MM.1S (cell line): Measurements from ENCODE around the gene CAD.
A peak's percentile ranks its signal among the peaks of the same experiment; 100 is the strongest.

Experiments used
- DNase-seq: peaks from one replicate; pipeline ENCODE4 v3.0.0-alpha.2; 2015
- H2AFZ ChIP-seq: fragments of 300-600 bp; sonication (generic); 2 replicates; pipeline ENCODE4 v1.6.0; 2016; ENCODE audit warnings: antibody characterized with exemption, low read length
- H3F3A ChIP-seq: fragments of 300-600 bp; sonication (generic); 2 replicates; pipeline ENCODE4 v1.6.1; 2016; ENCODE audit warnings: mild to moderate bottlenecking, antibody characterized with exemption, low read length, moderate library complexity, mixed read lengths; ENCODE audit not compliant: insufficient read depth
- H3K27ac ChIP-seq: fragments of 300-600 bp; sonication (generic); 2 replicates; pipeline ENCODE4 v1.5.1; 2016; ENCODE audit warnings: mild to moderate bottlenecking, low read length
- H3K27me3 ChIP-seq: fragments of 300-600 bp; sonication (generic); replicated peaks from 2 replicates; pipeline ENCODE4 v1.6.0; 2016; ENCODE audit warnings: low read length; ENCODE audit not compliant: insufficient read depth
- H3K36me3 ChIP-seq: fragments of 300-600 bp; sonication (generic); replicated peaks from 2 replicates; pipeline ENCODE4 v1.6.1; 2016; ENCODE audit warnings: mild to moderate bottlenecking, low read length, mixed read lengths; ENCODE audit not compliant: insufficient read depth
- H3K4me1 ChIP-seq: fragments of 300-600 bp; sonication (generic); 2 replicates; pipeline ENCODE4 v1.6.1; 2016; ENCODE audit warnings: low read length, mixed read lengths
- H3K4me2 ChIP-seq: fragments of 300-600 bp; sonication (generic); 2 replicates; pipeline ENCODE4 v1.6.0; 2016; ENCODE audit warnings: low read depth, low read length
- H3K4me3 ChIP-seq: fragments of 300-600 bp; sonication (generic); 2 replicates; pipeline ENCODE4 v1.5.1; 2016; ENCODE audit warnings: low read length, mixed read lengths
- H3K79me2 ChIP-seq: fragments of 300-600 bp; sonication (generic); 2 replicates; pipeline ENCODE4 v1.6.1; 2016; ENCODE audit warnings: mixed run types, low read length, mixed read lengths
- H3K9ac ChIP-seq: fragments of 300-600 bp; sonication (generic); 2 replicates; pipeline ENCODE4 v1.6.1; 2016; ENCODE audit warnings: low read length, mixed read lengths
- H3K9me2 ChIP-seq: fragments of 300-600 bp; sonication (generic); replicated peaks from 2 replicates; pipeline ENCODE4 v1.6.1; 2016; ENCODE audit warnings: mild to moderate bottlenecking, low read length, mixed read lengths; ENCODE audit not compliant: insufficient read depth
- H3K9me3 ChIP-seq: fragments of 300-600 bp; sonication (generic); replicated peaks from 2 replicates; pipeline ENCODE4 v1.6.1; 2016; ENCODE audit warnings: mild to moderate bottlenecking, low read length, mixed read lengths; ENCODE audit not compliant: insufficient read depth
- H4K20me1 ChIP-seq: fragments of 300-600 bp; sonication (generic); 2 replicates; pipeline ENCODE4 v1.6.1; 2016; ENCODE audit warnings: mild to moderate bottlenecking, low read length, moderate library complexity, mixed read lengths; ENCODE audit not compliant: insufficient read depth
- EZH2 ChIP-seq: fragments of 300-600 bp; sonication (generic); optimal IDR thresholded peaks from 2 replicates; pipeline ENCODE3; 2017; ENCODE audit warnings: low read depth, mild to moderate bottlenecking, antibody characterized with exemption, low read length, mixed read lengths
- EZH2phosphoT487 ChIP-seq: fragments of 300-600 bp; sonication (generic); IDR thresholded peaks from 2 replicates; pipeline ENCODE4 v1.6.1; 2018; ENCODE audit warnings: antibody characterized with exemption, low read length
- TF ChIP-seq, protein P1 (sequence below): fragments of 300-600 bp; sonication (generic); IDR thresholded peaks from 2 replicates; pipeline ENCODE4 v1.5.1; 2016; ENCODE audit warnings: antibody characterized with exemption, low read length, mixed read lengths

The CAD gene

DNA sequence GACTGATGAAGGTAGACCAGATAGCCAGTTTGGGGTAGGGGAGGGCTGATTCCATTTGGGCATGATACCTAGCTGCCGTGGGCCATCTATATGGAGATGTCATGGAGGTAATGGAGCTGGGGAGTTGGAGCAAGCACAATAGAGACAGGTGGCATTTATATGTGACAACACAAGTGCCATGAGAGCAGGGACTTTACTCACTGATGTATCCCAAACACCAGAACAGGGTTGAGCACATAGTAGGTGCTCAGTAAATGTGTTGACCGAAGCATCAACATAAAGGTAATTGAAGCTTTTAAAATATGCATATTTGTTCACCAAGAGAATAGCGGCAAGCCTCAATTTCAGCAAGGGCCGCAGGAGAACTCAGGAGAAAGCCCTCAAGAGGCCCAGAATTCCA is 30.7 kb downstream of the CAD start:
- no peaks in the 10 kb centered on the region for H3K79me2 ChIP-seq
- H3K4me1 ChIP-seq: no peaks in the 10 kb centered on the region
- no peak overlapping the region for H3K9ac ChIP-seq
- no peak overlapping the region for H3K27ac ChIP-seq
- 0 out of 2 replicates have a peak, but pooled peaks cover 4% of the 10 kb centered on the region for H3K36me3 ChIP-seq
- no peaks in the 10 kb centered on the region for H3F3A ChIP-seq
- H2AFZ ChIP-seq: no peak overlapping the region
- no peaks in the 10 kb centered on the region for H3K9me2 ChIP-seq
- no peak overlapping the region for H3K4me3 ChIP-seq
- H3K4me2 ChIP-seq: no peak overlapping the region
- no peaks in the 10 kb centered on the region for H3K9me3 ChIP-seq
- H4K20me1 ChIP-seq: no peaks in the 10 kb centered on the region
- H3K27me3 ChIP-seq: 0 out of 2 replicates have a peak, but pooled peaks cover 3% of the 10 kb centered on the region
- DNase-seq: no peak
- TF ChIP-seq, protein P1, sequence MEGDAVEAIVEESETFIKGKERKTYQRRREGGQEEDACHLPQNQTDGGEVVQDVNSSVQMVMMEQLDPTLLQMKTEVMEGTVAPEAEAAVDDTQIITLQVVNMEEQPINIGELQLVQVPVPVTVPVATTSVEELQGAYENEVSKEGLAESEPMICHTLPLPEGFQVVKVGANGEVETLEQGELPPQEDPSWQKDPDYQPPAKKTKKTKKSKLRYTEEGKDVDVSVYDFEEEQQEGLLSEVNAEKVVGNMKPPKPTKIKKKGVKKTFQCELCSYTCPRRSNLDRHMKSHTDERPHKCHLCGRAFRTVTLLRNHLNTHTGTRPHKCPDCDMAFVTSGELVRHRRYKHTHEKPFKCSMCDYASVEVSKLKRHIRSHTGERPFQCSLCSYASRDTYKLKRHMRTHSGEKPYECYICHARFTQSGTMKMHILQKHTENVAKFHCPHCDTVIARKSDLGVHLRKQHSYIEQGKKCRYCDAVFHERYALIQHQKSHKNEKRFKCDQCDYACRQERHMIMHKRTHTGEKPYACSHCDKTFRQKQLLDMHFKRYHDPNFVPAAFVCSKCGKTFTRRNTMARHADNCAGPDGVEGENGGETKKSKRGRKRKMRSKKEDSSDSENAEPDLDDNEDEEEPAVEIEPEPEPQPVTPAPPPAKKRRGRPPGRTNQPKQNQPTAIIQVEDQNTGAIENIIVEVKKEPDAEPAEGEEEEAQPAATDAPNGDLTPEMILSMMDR: no peak
- no peak for TF ChIP-seq EZH2phosphoT487
- TF ChIP-seq EZH2: no peak

DNA sequence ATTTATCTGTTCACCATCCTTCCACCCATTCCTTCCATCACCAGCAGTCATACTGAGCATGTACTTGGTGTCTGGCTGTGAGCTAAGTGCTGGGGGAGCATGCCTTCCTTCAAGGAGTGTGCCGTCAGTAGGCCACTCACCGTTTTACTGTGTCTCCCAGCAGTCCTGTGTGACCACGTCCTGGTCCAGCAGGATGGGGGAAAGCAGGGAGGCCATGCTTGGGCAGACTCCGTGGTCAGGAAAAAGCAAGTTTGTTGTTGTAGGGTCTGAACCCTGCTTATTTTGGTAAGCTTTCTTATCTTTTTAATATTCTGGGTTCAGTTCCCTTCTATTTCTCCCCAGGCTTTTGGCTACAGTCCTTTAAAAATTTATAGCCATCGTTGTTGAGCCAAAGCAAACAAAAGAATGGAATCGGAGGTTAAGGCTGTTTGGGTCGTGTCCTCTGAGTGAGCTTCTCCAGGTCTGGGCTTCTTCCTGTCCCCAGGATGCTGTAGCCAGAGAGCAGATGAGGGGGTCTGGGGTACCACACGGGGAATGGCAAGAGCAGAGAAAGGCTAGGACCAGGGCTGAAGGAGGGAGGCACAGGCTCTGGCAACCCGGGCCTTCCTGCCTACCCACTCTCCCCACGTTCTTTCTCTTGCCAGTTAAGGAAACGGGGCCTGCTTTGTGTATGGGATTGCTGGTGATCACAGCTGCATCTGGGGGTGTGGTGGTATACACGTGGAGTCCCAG is 32.2 kb downstream of the CAD start:
- no peaks in the 10 kb centered on the region for H3K36me3 ChIP-seq
- no peaks in the 10 kb centered on the region for H3K9me3 ChIP-seq
- H4K20me1 ChIP-seq: no peaks in the 10 kb centered on the region
- no peaks in the 10 kb centered on the region for H3K79me2 ChIP-seq
- no peaks in the 10 kb centered on the region for H3K4me1 ChIP-seq
- H3F3A ChIP-seq: no peaks in the 10 kb centered on the region
- no peak overlapping the region for H3K27ac ChIP-seq
- no peak overlapping the region for H2AFZ ChIP-seq
- DNase-seq: no peak
- H3K4me2 ChIP-seq: no peak overlapping the region
- H3K4me3 ChIP-seq: no peak overlapping the region
- no peak for TF ChIP-seq EZH2
- TF ChIP-seq, protein P1: no peak
- TF ChIP-seq EZH2phosphoT487: no peak
- no peaks in the 10 kb centered on the region for H3K9me2 ChIP-seq
- no peak overlapping the region for H3K9ac ChIP-seq
- H3K27me3 ChIP-seq: peaks cover 3% of the 10 kb centered on the region; the same call in 1 of the 2 replicates

DNA sequence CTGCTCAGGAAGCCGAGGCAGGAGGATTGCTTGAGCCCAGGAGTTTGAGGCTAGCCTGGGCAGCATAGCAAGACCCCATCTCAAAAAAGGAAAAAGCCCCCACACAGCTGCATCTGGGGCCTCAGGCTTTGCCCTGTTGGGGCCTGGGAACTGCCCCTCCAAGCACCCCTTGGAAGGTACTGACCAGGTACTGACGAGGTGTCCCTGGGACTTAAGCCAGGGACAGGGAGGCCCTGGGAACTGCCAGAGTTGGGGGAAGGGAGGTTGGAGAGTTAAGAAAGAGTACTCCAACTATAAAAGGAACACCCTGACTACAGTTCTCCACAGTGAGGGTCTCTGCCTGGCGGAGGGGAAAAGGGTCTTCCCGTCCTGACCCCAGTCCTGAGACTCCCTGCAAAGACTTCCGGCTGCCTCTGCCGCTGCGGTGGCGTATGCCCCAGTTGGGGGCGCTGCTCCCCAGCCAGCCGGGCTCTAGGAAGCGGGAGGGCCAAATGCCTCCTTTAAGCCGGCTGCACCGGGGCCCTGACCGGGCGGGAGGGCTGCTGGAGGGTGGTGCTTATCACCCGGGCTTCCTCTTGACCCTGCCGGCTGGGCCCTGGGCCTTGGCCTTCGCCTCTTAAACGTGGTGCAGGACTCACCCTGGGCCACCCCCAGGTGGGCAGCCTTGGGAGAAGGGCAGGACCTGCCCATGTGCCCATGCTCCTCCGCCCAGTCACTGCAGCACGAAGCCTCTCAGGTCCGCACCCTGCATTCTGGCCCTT is 32.9 kb downstream of the CAD start:
- H3K4me2 ChIP-seq: peak overlapping the region; percentile 42; the same call in 1 of the 2 replicates
- no peaks in the 10 kb centered on the region for H3K79me2 ChIP-seq
- H3K4me1 ChIP-seq: no peaks in the 10 kb centered on the region
- no peak overlapping the region for H3K4me3 ChIP-seq
- no peaks in the 10 kb centered on the region for H3K9me2 ChIP-seq
- no peak for TF ChIP-seq EZH2phosphoT487
- TF ChIP-seq, protein P1: peak; percentile 78
- H3K36me3 ChIP-seq: no peaks in the 10 kb centered on the region
- H3K9me3 ChIP-seq: no peaks in the 10 kb centered on the region
- peak; percentile 50 for DNase-seq
- H3F3A ChIP-seq: no peaks in the 10 kb centered on the region
- H3K9ac ChIP-seq: no peak overlapping the region
- H3K27me3 ChIP-seq: peaks cover 4% of the 10 kb centered on the region
- no peak overlapping the region for H3K27ac ChIP-seq
- peak overlapping the region; percentile 69 for H2AFZ ChIP-seq
- no peaks in the 10 kb centered on the region for H4K20me1 ChIP-seq
